WTC11 (cell line): Measurements from ENCODE around the gene GPATCH8. TPM values are rescaled to one million over a fixed set of nuclear protein-coding genes. Genes with fewer than 3 reads are reported as not detected.

Experiments used
- ATAC-seq: fragments of 200-7000 bp; cut with Tn5 transposase; 2 replicates; pipeline ENCODE4 v1.10.0; 2021; ENCODE audit warnings: mild to moderate bottlenecking, moderate library complexity
- CTCF ChIA-PET: fragments of 300-600 bp; sonication (Branson Sonifier 250); formaldehyde crosslinking; loops from one replicate; lab custom pipeline; 2021; ENCODE audit warnings: antibody characterized with exemption; lab: Charles Lee
- POLR2A ChIA-PET: fragments of 350-600 bp; sonication (Branson Sonifier 250); formaldehyde crosslinking; loops from one replicate; lab custom pipeline; 2021; ENCODE audit warnings: antibody characterized with exemption; lab: Charles Lee
- DNase-seq: peaks from one replicate; pipeline ENCODE4 v3.0.0; 2021; ENCODE audit warnings: low spot score
- H3K27ac Mint-ChIP-seq: 2 replicates; pipeline ENCODE4 v1.8.0; 2021; ENCODE audit warnings: mixed read lengths
- H3K27me3 Mint-ChIP-seq: 2 replicates; pipeline ENCODE4 v1.8.0; 2021; ENCODE audit warnings: low read depth, mild to moderate bottlenecking, moderate library complexity, mixed read lengths
- H3K36me3 Mint-ChIP-seq: 2 replicates; pipeline ENCODE4 v1.8.0; 2021; ENCODE audit warnings: mixed read lengths
- H3K4me1 Mint-ChIP-seq: 2 replicates; pipeline ENCODE4 v1.8.0; 2022; ENCODE audit warnings: mixed read lengths
- H3K4me3 Mint-ChIP-seq: 2 replicates; pipeline ENCODE4 v1.8.0; 2021; ENCODE audit warnings: mild to moderate bottlenecking, moderate library complexity, mixed read lengths
- H3K9me3 Mint-ChIP-seq: 2 replicates; pipeline ENCODE4 v1.8.0; 2021; ENCODE audit warnings: mixed read lengths
- CREM ChIP-seq: sonication (generic); formaldehyde crosslinking; IDR thresholded peaks from 2 replicates; pipeline ENCODE4 v1.8.1; 2022; ENCODE audit warnings: mild to moderate bottlenecking, missing genetic modification reagents, moderate library complexity
- CTCF ChIP-seq: fragments of 200-600 bp; IDR thresholded peaks from 2 replicates; pipeline ENCODE4 v1.8.0; 2022; ENCODE audit warnings: antibody characterized with exemption
- ESRRA ChIP-seq: sonication (generic); formaldehyde crosslinking; IDR thresholded peaks from 2 replicates; pipeline ENCODE4 v1.8.1; 2022; ENCODE audit warnings: mild to moderate bottlenecking, missing genetic modification reagents, borderline replicate concordance
- PRDM15 ChIP-seq: sonication (generic); formaldehyde crosslinking; IDR thresholded peaks from 2 replicates; pipeline ENCODE4 v1.8.0; 2022; ENCODE audit warnings: missing genetic modification reagents
- SMAD3 ChIP-seq: sonication (generic); formaldehyde crosslinking; IDR thresholded peaks from 2 replicates; pipeline ENCODE4 v1.8.0; 2022; ENCODE audit warnings: missing genetic modification reagents, mild to moderate bottlenecking, borderline replicate concordance
- SP1 ChIP-seq: sonication (generic); formaldehyde crosslinking; conservative IDR thresholded peaks from 2 replicates; pipeline ENCODE4 v1.8.1; 2022; ENCODE audit warnings: missing genetic modification reagents
- STAT6 ChIP-seq: sonication (generic); formaldehyde crosslinking; conservative IDR thresholded peaks from 2 replicates; pipeline ENCODE4 v1.8.1; 2023; ENCODE audit warnings: mild to moderate bottlenecking, low read depth, missing genetic modification reagents, moderate library complexity
- TCF7 ChIP-seq: sonication (generic); formaldehyde crosslinking; IDR thresholded peaks from 2 replicates; pipeline ENCODE4 v1.8.0; 2022; ENCODE audit warnings: mild to moderate bottlenecking, low read depth, missing genetic modification reagents, moderate library complexity
- ZNF416 ChIP-seq: fragments of 250-450 bp; sonication (Bioruptor Pico); IDR thresholded peaks from 2 replicates; pipeline ENCODE4 v1.9.0; 2021; ENCODE audit warnings: mild to moderate bottlenecking, inconsistent platforms
- total RNA-seq: library from RNA; stranded (reverse); gene quantifications from 3 replicates; pipeline ENCODE4 v1.2.3, GENCODE V29; 2021
- TF ChIP-seq, protein P1 (sequence below): sonication (generic); formaldehyde crosslinking; IDR thresholded peaks from 2 replicates; pipeline ENCODE4 v1.8.1; 2022; ENCODE audit warnings: low read depth, missing genetic modification reagents, borderline replicate concordance
- TF ChIP-seq, protein P2 (sequence below): sonication (generic); formaldehyde crosslinking; IDR thresholded peaks from 2 replicates; pipeline ENCODE4 v1.8.0; 2023; ENCODE audit warnings: missing genetic modification reagents

Gene GPATCH8
- total RNA-seq, 1 experiment from 2014 or later = 51.9 TPM

- Mint-ChIP-seq H3K4me3 (no peak overlapping the region), H3K4me1 (peaks cover 9% of the 10 kb centered on the region), H3K27ac (no peak overlapping the region), H3K27me3 (peaks cover 3% of the 10 kb centered on the region; the same call in 1 of the 2 replicates), H3K9me3 (no peaks in the 10 kb centered on the region), H3K36me3 (no peaks in the 10 kb centered on the region)
- ChIA-PET CTCF (interaction anchor here (0.8 to 7.8 kb wide), 11 partner anchors 11 to 228 kb away, joined by 3 to 102 read pairs (median 5); partner anchors contain the start of genes ASB16, FAM171A2 and HDAC5), POLR2A (interaction anchor here (0.5 kb wide), 1 partner anchor 131 kb away, joined by 3 read pairs; no protein-coding TSS in a partner anchor)
- no peak for TF ChIP-seq ESRRA (CRISPR knock-in tag)
- TF ChIP-seq PRDM15 (CRISPR knock-in tag) = no peak
- TF ChIP-seq SP1 (CRISPR knock-in tag) = no peak
- no peak for TF ChIP-seq SMAD3 (CRISPR knock-in tag)
- TF ChIP-seq STAT6 (CRISPR knock-in tag) = no peak
- TF ChIP-seq, protein P1, sequence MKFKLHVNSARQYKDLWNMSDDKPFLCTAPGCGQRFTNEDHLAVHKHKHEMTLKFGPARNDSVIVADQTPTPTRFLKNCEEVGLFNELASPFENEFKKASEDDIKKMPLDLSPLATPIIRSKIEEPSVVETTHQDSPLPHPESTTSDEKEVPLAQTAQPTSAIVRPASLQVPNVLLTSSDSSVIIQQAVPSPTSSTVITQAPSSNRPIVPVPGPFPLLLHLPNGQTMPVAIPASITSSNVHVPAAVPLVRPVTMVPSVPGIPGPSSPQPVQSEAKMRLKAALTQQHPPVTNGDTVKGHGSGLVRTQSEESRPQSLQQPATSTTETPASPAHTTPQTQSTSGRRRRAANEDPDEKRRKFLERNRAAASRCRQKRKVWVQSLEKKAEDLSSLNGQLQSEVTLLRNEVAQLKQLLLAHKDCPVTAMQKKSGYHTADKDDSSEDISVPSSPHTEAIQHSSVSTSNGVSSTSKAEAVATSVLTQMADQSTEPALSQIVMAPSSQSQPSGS = no peak
- TF ChIP-seq, protein P2, sequence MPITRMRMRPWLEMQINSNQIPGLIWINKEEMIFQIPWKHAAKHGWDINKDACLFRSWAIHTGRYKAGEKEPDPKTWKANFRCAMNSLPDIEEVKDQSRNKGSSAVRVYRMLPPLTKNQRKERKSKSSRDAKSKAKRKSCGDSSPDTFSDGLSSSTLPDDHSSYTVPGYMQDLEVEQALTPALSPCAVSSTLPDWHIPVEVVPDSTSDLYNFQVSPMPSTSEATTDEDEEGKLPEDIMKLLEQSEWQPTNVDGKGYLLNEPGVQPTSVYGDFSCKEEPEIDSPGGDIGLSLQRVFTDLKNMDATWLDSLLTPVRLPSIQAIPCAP (CRISPR knock-in tag) = no peak
- no peak for TF ChIP-seq ZNF416
- DNase-seq (no peak), ATAC-seq (no peak)
These were observed 151.7 kb downstream of the GPATCH8 start for GRCh38 chr17:44351464-44351863.

DNA sequence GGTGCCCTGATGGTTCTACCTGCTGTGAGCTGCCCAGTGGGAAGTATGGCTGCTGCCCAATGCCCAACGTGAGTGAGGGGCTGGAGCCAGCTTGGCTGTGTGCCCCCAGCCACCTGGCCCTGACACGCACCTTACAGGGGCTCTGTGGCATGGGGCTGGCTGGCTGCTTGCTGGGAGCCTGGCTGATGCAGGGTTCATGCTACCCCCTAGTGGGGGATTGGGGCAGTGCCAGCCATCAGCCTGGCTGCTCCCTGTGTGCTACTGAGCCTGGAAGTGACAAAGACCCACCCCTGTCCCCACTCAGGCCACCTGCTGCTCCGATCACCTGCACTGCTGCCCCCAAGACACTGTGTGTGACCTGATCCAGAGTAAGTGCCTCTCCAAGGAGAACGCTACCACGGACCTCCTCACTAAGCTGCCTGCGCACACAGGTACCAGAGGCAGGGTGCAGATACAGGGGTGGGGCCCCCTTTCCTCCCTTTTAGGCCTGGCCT is 152.4 kb downstream of the GPATCH8 start:
- ChIA-PET CTCF (interaction anchor here (0.8 to 7.8 kb wide), 18 partner anchors 12 to 227 kb away, joined by 3 to 102 read pairs (median 4); partner anchors contain the start of genes ASB16, ATXN7L3, FAM171A2 and HDAC5), POLR2A (no interaction called here)
- TF ChIP-seq CTCF = peak; percentile 69
- no peak for TF ChIP-seq TCF7 (CRISPR knock-in tag)
- TF ChIP-seq CREM = no peak
- DNase-seq (peak; percentile 82), ATAC-seq (peak; percentile 68)
- Mint-ChIP-seq H3K36me3 (no peaks in the 10 kb centered on the region), H3K27me3 (peaks cover 3% of the 10 kb centered on the region; the same call in 1 of the 2 replicates), H3K27ac (no peak overlapping the region), H3K4me1 (peaks cover 14% of the 10 kb centered on the region), H3K4me3 (no peak overlapping the region), H3K9me3 (no peaks in the 10 kb centered on the region)
